HT-29 (cell line): Measurements from ENCODE around the gene BEST4. TPM values are rescaled to one million over a fixed set of nuclear protein-coding genes. Genes with fewer than 3 reads are reported as not detected.
"Not testable (repeated sequence)": the region's sequence is repeated elsewhere in the genome, so short reads cannot be mapped to it uniquely, and the experiment has no call there.

Experiments
- DNase-seq: peaks from one replicate; pipeline ENCODE4 v3.0.0-alpha.2; 2015; ENCODE audit warnings: low spot score
- total RNA-seq: library from RNA; depleted of rRNA; stranded (reverse); fragments of >200 nt; shearing (Covaris generic); gene quantifications from 2 replicates; pipeline ENCODE4 v1.2.3, GENCODE V29; 2014

Gene BEST4
- total RNA-seq, 1 experiment from 2014 or later = 0.33 TPM

DNA sequence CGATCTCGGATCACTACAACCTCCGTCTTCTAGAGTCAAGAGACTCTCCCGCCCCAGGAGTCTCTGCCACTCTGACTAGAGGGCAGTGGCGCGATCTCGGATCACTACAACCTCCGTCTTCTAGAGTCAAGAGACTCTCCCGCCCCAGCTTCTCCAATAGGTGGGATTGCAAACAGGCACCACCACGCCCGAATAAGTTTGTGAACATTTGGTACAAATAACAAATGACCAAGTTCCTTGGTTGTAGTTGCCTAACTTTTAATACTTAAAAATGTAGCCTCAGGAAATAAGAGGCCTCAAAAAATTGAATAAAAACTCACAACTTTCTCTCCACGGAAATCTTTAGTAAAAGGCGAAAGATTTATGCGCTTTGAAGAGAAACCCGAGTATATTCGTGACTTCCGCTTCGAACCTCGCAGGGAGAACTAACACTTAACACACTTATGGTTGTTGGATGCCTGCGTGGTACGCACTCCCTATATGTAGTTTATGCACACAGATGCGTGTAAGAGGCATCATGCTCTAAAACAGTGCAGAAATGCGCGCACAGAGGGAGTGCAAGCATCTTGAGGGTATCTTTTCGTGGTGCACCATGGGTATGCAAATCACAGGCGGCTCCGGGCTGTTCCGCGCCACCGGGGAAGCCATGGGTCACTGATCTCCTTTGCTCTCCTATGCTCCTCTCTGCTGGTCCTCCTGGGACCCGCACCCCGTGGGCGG, 31.8 kb upstream of the BEST4 start:
- peak; percentile 93 for DNase-seq

DNA sequence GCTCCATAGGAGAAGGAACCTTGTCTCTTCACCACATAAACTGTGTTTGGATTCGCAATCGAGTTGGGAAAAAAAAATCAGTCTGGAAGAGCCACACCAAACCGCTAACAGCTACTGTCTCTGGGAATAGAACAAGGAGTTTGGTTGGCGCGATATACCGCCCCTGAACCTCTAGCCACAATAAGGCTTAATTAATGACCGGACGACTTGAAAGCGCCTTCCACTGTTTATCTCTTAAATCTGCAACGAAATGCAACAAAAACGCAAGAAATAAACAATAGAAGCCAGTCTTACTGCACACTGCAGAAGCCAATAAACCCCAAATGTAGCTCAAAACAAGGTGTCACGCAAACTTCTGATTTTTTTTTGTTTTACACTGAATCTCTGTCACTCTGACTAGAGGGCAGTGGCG, 31.2 kb upstream of the BEST4 start:
- no peak for DNase-seq

DNA sequence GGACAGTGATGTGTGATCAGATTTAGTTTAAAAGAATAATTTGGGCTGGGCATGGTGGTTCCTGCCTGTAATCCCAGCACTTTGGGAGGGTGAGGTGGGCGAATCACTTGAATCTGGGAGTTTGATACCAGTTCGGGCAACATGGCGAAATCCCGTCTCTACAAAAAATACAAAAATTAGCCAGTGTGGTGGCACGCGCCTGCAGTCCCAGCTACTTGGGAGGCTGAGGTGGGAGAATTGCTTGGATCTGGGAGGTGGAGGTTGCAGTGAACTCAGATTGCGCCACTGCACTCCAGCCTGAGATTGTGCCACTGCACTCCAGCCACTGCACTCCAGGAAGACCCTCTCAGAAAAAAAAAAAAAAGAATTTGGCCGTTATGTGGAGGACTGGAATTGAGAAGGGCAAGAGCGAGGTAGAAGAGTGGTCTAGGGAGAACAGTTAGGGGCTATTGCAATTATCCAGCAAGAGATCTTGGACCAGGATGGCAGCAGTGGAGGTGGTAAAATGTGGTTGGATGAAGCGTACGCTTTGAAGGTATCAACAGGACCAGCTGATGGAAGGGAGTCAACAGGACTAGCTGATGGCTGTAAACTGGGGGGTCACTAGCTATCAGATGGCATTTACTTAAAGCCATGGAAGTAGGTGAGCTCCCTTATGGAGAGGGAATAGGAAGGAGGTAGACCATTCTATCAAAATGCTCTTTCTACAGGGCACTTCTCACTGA, 30.0 kb upstream of the BEST4 start:
- DNase-seq = no peak

DNA sequence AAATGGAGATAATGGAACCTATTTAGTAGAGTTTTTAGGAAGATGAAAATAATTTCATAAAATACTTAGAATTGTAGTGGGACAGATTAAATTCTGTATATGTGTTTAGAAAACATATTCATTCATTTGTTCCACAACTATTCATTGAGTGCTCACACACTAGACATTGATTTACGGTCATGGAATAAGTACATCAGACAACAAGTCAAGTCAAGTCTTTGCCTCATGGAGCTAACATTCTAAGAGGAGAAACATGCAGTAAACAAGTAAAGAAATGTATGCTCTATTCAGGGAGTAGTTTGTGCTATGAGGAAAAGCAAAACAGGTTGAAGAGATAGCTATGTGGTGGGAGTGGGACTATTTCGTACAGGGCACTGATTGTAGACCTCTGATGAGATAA, 29.3 kb upstream of the BEST4 start:
- no peak for DNase-seq

DNA sequence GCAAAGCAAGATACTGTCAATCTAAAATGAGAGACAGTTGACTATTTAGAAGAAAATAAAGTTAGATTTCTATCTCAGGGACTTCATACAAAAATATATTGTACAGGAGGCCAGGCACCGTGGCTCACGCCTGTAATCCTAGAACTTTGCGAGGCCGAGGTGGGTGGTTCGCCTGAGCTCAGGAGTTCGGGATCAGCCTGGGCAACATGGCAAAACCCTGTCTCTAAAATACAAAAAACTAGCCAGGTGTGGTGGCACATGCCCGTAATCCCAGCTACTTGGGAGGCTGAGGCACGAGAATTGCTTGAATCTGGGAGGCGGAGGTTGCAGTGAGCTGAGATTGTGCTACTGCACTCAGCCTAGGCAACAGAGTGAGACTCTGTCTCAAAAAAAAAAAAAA, 28.0 kb upstream of the BEST4 start:
- not testable (repeated sequence) for DNase-seq

DNA sequence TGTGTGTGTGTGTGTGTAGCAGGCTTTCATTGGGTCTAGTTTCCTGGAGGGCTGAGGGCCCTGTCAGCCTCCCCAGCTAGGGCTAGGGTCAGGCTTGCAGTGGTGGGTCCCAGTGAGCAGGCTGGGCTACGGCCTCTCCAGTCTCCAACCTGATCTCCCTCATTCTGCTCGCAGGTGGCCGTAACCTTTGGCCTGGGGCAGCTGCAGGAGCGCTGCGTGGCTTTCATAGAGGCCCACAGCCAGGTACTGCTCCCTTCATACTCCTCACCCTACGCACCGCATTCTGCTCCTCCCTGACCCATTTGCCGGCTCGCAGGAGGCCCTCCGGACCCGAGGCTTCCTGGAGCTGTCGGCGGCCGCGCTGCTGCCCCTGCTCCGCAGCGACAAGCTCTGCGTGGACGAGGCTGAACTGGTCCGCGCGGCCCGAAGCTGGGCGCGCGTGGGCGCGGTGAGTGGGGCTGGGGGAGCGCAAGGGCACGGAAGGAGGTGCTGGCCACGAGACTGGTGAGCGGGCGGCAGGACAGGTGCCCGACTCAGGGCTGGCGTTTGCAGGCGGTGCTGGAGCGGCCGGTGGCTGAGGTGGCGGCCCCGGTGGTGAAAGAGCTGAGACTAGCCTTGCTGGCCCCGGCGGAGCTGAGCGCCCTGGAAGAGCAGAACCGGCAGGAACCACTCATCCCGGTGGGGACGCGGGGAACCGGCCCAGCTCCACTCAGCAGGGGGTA, 25.0 kb upstream of the BEST4 start:
- DNase-seq = no peak

DNA sequence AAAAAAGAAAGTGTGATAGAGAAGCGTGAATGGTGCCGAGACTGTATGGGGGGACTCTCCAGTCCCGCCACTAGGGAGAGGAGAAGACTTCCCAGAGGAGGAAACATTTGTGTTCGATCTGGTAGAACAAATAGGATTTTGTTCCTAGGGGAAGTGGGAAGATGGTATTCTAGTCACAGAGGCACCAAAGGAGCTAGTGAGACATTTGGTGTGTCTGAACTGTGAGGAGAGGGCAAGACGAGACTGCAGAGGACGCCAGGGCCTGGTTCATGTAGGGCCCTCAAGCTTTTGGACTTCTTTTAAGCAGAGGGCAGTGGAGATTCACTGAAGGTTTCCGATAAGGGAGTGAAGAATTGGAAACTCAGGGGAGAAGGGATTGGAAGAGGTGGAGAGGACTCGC, 23.3 kb upstream of the BEST4 start:
- no peak for DNase-seq

DNA sequence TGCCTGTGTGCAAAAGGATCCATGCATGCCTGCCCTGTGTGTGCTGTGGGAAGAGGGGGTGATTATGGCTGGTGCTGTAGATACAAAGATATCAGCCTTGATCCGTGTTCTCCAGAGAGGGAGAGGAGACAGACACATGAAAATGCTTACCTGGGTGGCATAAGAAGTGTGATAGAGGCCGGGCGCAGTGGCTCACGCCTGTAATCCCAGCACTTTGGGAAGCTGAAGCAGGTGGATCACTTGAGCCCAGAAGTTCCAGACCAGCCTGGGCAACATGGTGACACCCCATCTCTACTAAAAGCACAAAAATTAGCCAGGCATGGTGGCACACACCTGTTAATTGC, 22.8 kb upstream of the BEST4 start:
- DNase-seq = not testable (repeated sequence)

DNA sequence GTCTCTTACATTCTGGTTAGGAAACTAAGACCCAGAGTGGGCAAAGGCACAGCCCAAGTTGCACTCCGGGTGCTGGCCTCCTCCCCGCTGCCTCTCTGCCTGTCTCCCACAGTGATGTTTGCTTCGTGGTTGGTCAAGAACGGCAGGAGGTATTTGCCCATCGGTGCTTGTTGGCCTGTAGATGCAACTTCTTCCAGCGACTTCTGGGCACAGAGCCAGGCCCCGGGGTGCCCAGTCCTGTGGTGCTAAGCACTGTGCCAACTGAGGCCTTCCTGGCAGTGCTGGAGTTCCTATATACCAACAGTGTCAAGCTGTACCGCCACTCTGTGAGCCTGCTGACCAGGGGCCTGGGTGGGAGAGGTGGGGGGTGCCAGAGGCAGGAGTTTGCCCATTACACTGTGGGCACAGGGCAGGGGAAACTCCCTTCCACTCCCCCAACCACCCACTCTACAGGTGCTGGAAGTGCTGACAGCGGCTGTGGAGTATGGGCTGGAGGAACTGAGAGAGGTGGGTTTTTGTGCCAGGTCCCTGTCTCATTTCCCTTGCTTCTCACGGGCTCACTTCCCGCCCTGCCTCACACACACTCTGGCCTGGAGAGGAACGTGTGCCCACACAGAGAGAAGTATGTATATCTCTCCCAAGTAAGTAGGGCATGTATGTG, 22.3 kb upstream of the BEST4 start:
- peak; percentile 25 for DNase-seq

DNA sequence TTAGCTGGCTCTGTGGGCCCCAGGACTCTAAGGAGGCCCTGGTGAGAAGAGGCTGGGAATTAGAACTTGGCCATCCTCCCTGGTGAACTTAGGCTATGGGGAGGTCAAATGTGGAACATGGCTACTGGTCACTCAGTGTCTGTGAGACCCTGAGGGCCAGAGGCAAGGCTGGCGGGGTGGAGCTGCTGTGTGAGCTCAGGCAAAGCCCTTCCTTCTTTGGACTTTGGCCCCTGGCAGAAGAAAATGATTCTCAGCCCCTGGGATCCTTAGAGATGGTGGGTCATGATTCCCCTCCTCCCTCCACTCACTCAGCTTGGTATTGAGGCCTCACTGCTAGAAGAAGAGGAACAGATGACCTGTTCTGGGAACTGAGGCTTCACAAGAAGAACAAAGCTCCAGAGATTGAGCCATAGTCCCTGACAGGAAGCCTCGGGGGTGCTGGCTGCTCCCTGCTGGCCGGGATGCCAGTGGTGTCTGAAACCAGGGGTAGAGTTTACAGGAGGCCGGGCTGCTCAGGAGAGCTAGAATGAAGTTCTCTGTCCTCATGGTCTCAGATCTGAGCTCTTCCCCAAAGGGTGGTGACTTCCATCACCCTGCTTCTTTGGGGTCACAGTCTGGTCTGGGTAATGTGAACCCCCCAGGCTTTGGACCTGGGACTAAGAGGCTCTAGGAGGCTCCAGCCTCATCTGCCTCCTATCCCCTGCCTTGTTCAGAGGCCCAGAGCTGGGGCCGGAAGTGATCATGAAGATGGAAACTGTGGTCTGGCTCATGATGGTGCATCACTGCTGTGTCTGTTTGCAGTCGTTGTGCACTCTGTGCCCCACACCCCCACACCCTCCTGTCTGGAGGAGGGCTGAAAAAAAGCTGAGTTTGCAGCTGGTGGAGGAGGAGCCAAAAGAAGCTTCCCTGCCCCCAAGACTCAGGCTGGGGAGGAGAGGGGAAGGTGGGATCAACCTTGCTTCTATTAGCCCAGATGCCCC, 21.3 kb upstream of the BEST4 start:
- peak; percentile 80 for DNase-seq

DNA sequence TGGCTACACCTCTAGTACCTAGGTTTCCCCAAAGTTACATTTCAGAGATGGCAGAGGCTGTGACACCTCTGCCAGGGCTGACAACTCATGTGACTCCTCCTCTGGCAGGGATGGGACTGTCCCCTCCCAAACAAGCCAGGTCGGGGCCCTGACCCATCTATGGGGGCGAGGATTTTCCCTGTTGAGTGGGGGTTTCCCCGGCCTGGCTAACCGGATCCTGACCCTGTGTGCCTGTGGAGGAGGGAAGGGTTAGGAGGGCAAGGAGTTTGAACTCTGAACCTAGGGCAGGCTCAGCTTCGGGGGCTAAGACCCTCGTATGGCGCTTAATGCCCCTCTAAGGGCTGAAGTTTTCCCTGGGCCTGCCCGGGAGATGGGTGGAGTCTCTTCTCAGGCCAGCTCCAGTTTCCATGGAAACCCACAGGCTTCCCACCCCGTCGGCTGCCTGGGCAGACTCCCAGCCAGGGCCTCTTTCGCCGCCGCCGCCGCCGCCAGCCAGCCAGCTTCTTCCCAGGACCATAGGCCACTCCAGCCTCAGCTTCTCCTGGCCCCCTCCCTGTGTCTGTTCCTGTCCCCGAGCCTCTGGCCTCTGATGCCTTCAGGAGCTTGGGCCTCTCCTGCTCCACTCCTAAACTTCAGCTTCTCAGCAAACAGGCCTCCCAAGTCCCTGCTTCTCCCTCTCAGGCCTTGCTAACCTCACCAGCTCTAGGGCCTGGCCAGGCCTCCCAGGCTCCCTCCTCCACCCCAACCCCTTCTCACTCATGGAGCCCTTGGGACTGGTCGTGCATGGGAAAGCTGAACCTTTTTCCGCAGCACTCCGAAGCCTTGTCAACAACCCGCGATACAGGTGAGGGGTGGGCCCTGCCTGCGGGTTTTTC, 20.3 kb upstream of the BEST4 start, which contains the start of gene BTBD19:
Gene BTBD19, plus strand, starts transcription at position 461 of the 875 bp plus-strand sequence. Its CDS starts 298 bp downstream, at position 759.
- DNase-seq = peak; percentile 61

DNA sequence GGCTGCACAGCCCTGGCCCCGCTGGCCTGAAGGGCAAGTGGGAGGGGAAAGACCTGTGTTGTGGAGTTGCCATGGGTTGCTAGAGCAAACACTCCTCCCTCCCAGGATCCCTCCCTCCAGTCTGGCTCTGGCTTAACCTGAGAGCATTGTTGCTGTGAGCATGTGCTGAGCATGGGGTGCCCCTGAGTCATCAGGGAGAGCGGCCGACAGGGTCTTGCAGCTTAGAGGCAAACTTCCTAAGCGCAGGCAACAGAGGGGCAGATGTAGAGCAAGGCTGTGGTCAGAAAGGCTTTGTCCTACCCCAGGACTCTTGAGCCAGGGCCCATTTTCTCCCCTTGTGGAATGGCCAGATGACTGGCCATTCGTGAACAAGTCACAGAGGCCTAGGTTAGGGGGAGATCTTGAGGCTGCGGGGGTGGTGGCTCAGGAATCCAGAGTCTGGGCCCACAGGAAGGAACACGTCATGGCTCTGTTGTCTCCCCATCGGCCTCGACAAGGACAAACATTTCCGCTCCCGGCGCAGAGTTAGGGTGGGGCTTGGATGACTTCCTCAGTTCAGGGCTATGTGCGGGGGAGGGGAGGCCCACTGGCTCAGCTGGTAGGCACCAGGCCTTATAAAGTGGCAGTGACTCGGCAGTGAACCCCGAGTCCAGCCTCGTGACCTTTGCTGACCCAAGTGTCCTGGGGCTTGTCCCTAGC, 19.5 kb upstream of the BEST4 start:
- peak; percentile 99 for DNase-seq

DNA sequence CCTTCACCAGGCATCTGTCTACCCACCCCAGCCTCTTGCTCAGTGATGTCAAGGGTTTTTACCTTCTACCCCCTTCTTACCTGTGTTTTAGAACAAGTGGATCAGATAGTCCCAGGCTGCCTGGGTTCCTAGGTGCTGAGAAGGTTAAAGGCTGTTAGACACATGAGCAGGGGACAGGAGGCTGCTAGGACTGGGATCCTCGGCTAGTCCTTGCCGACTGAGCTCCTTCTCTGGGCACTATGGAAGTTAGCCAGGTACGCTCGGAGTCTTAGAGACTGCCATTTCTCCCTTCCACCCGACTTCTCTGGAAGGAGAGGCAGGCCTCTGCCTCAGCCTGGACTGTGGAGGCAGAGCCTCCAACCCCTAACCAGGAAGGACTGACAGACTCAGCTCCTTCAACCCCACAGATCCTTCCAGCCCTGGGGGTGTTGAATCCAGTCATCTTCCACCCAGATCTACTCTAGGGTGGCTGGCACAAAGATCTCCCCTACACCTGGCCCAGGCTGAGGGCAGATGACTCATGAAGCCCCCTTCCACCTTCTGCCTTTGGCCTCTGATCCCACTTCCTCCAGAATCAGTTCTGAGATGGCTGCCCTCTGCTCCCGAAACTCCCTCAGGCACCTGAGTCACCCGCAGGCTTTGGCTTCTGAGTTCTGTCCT, 18.9 kb upstream of the BEST4 start, which contains the start of gene DYNLT4:
Gene DYNLT4, minus strand, starts transcription at position 648 of the 660 bp plus-strand sequence. CDS start 683 bp downstream, outside the sequence.
- no peak for DNase-seq

DNA sequence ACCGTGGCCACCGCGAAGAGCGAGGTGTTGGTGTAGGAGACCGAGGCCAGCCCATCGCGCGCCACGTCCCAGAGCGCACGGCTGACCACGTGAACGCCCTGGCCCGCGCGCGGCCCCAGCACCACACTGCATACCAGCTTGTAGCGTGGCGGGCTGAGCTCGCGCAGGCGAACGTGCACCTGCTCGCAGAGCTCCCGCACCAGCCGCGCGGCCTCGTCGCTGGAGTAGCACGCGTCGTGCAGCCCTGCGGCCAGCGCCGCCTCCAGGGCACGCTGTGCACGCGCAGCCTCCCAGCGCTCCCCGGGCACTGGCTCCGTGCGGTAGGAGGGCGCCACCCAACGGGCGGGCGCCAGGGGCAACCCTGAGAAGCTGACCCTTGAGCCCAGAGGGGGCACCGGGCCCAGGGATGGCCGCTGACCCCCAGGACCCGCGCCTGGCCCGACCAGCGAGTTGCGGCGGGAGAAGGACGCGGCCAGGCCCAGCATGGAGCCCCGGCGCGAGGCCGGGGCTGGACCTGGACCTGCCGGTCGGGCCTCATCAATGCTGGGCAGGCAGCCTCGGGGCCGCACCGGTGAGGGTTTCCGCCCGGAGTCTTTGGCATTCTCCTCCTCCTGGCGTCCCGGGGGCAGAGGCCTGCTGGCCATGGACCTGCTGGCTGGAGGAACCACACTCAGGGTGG, 18.2 kb upstream of the BEST4 start:
- no peak for DNase-seq

DNA sequence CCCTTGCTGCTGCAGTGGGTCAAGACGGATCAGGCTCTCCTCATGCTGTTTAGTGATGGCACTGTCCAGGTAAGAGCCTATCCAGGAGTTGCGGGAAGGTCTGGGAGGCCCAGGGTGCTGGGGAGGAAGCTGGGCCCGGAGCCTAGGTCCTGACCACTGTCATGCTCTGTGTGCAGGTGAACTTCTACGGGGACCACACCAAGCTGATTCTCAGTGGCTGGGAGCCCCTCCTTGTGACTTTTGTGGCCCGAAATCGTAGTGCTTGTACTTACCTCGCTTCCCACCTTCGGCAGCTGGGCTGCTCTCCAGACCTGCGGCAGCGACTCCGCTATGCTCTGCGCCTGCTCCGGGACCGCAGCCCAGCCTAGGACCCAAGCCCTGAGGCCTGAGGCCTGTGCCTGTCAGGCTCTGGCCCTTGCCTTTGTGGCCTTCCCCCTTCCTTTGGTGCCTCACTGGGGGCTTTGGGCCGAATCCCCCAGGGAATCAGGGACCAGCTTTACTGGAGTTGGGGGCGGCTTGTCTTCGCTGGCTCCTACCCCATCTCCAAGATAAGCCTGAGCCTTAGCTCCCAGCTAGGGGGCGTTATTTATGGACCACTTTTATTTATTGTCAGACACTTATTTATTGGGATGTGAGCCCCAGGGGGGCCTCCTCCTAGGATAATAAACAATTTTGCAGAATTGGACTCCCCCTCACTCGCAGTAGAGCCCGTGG, 17.5 kb upstream of the BEST4 start:
- DNase-seq = peak; percentile 29

DNA sequence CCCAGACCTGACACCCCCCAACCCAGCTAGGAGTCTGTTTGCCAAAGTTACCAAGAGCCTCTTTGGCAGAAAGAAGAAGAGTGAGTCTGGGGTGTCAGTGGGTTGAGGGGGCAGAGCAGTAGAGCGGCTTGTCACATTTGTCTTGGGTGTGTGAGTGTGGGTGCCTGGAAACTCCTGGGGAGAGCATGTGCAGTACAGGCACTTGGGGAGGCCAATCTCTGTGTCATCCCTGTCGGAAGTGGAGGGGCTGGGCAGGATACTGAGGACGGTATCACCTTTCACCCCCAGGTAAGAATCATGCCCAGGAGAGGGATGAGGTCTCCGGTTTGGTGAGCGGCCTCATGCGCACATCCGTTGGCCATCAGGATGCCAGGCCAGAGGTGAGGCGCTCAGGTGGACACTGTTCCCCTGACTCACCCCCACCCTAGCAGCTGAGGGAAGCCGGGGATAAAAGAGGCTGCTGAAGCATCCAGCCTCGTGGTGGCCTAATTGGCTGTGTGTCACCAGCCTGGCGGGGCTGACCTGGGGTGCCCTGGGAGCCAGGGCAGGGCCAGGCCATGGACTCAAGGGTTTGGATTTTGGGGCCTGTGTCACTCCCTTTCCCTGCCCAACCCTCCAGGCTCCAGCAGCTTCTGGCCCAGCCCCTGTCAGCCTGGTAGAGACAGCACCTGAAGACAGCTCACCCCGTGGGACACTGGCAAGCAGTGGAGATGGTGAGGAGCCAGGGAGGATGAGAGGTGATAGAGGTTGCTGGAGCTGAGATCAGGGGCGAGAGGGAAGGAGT, 15.5 kb upstream of the BEST4 start:
- DNase-seq = peak; percentile 9

DNA sequence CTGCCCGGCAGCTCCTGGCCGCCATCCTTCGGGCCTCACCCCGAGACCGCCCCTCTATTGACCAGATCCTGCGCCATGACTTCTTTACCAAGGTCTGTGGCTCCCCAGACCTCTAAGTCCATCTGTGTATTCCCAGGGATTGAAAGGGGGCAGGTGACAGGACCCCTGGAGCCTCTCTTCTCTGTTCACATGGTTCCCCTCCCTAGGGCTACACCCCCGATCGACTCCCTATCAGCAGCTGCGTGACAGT, 15.0 kb upstream of the BEST4 start:
- no peak for DNase-seq
